SK-N-SH (cell line): ENCODE measurements around the gene C1orf174.

Experiments used
- EP300 ChIP-seq, 2 experiments: IDR thresholded peaks; 2 replicates each; pipeline versions ENCODE4 v1.4.0 to v1.6.1; 2012; ENCODE audit warnings: borderline replicate concordance in 1 of 2, low read depth in 1 of 2, low read length in 1 of 2
- FOXM1 ChIP-seq: IDR thresholded peaks from 2 replicates; pipeline ENCODE4 v1.4.0; 2012; ENCODE audit warnings: low read depth, mild to moderate bottlenecking
- GABPA ChIP-seq: IDR thresholded peaks from 2 replicates; pipeline ENCODE4 v1.4.0; 2012; ENCODE audit warnings: low read depth, mild to moderate bottlenecking
- RCOR1 ChIP-seq: fragments of 150-350 bp; IDR thresholded peaks from 2 replicates; pipeline ENCODE4 v1.6.1; 2017; ENCODE audit warnings: antibody characterized with exemption, low read length
- TAF1 ChIP-seq: IDR thresholded peaks from 2 replicates; pipeline ENCODE4 v1.6.1; 2012; ENCODE audit warnings: low read depth, mild to moderate bottlenecking, low read length, moderate library complexity, borderline replicate concordance
- TF ChIP-seq, protein P1 (sequence below): IDR thresholded peaks from 2 replicates; pipeline ENCODE4 v1.6.1; 2012; ENCODE audit warnings: mild to moderate bottlenecking, low read depth, low read length, moderate library complexity
- TF ChIP-seq, protein P2 (sequence below): fragments of 200-600 bp; sonication (generic); IDR thresholded peaks from 2 replicates; pipeline ENCODE4 v1.6.1; 2017; ENCODE audit warnings: antibody characterized with exemption, mild to moderate bottlenecking, moderate library complexity
- TF ChIP-seq, protein P3 (sequence below): IDR thresholded peaks from 2 replicates; pipeline ENCODE4 v1.4.0; 2012; ENCODE audit warnings: low read depth, borderline replicate concordance

DNA sequence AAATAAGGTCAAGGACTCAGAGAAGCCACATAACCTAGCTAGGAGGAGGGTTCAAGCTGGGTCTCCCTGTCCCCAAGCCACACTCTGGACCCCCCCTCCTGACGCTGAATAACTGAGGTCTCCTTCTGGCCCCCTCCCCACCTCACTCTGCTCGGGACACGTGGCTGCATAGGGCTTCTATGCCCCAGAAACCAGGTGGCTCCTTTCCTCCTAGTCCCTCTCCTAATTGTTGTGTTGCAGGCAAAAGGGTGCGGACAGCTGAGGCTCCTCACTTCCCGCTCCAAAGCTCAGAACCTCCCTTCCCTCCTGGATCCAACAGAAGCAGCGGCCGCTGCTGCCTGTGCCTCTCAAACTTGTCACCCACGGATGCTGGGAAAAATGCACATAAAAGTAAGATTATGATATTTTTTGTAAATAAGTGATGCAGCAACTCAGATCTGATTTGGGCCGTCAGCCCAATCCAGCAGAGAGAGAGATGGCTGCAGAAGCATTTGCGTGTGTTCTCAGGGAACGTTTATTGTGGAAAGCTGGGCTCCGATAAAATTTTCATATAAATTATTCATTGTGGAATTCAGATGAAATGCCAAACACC is 40.8 kb upstream of the C1orf174 start:
- TF ChIP-seq GABPA (no peak), EP300 (IDR thresholded peaks at IDR 0.05; ENCODE audit: borderline replicate concordance in 1 of 2, low read depth in 1 of 2, low read length in 1 of 2) (no peak), FOXM1 (no peak), RCOR1 (no peak), TAF1 (no peak)
- TF ChIP-seq, protein P1, sequence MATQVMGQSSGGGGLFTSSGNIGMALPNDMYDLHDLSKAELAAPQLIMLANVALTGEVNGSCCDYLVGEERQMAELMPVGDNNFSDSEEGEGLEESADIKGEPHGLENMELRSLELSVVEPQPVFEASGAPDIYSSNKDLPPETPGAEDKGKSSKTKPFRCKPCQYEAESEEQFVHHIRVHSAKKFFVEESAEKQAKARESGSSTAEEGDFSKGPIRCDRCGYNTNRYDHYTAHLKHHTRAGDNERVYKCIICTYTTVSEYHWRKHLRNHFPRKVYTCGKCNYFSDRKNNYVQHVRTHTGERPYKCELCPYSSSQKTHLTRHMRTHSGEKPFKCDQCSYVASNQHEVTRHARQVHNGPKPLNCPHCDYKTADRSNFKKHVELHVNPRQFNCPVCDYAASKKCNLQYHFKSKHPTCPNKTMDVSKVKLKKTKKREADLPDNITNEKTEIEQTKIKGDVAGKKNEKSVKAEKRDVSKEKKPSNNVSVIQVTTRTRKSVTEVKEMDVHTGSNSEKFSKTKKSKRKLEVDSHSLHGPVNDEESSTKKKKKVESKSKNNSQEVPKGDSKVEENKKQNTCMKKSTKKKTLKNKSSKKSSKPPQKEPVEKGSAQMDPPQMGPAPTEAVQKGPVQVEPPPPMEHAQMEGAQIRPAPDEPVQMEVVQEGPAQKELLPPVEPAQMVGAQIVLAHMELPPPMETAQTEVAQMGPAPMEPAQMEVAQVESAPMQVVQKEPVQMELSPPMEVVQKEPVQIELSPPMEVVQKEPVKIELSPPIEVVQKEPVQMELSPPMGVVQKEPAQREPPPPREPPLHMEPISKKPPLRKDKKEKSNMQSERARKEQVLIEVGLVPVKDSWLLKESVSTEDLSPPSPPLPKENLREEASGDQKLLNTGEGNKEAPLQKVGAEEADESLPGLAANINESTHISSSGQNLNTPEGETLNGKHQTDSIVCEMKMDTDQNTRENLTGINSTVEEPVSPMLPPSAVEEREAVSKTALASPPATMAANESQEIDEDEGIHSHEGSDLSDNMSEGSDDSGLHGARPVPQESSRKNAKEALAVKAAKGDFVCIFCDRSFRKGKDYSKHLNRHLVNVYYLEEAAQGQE = no peak
- TF ChIP-seq, protein P2, sequence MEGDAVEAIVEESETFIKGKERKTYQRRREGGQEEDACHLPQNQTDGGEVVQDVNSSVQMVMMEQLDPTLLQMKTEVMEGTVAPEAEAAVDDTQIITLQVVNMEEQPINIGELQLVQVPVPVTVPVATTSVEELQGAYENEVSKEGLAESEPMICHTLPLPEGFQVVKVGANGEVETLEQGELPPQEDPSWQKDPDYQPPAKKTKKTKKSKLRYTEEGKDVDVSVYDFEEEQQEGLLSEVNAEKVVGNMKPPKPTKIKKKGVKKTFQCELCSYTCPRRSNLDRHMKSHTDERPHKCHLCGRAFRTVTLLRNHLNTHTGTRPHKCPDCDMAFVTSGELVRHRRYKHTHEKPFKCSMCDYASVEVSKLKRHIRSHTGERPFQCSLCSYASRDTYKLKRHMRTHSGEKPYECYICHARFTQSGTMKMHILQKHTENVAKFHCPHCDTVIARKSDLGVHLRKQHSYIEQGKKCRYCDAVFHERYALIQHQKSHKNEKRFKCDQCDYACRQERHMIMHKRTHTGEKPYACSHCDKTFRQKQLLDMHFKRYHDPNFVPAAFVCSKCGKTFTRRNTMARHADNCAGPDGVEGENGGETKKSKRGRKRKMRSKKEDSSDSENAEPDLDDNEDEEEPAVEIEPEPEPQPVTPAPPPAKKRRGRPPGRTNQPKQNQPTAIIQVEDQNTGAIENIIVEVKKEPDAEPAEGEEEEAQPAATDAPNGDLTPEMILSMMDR = no peak
- TF ChIP-seq, protein P3, sequence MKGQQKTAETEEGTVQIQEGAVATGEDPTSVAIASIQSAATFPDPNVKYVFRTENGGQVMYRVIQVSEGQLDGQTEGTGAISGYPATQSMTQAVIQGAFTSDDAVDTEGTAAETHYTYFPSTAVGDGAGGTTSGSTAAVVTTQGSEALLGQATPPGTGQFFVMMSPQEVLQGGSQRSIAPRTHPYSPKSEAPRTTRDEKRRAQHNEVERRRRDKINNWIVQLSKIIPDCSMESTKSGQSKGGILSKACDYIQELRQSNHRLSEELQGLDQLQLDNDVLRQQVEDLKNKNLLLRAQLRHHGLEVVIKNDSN = no peak
